Activated T-helper 1 cell treated with anti-CD3 and anti-CD28 coated beads, Interleukin-12 subunit alpha, Interleukin-12 subunit beta, Interleukin-2, Interleukin-4 antibody, amounts not matched to agents 30 ng/mL and 10 ng/mL and 1 ng/mL, durations not matched to agents 14 hours and 24 hours and 36 hours (primary cell): Measurements from ENCODE around the gene CALML6. TPM values are rescaled to one million over a fixed set of nuclear protein-coding genes. Genes with fewer than 3 reads are reported as not detected.

Experiments
- DNase-seq: peaks from one replicate; pipeline ENCODE4 v3.0.0; 2021; ENCODE audit warnings: low spot score
- H3K27ac Mint-ChIP-seq: one replicate; pipeline ENCODE4 v1.8.0; 2021; ENCODE audit warnings: mild to moderate bottlenecking, mixed read lengths
- H3K27me3 Mint-ChIP-seq: one replicate; pipeline ENCODE4 v1.8.0; 2022; ENCODE audit warnings: mild to moderate bottlenecking, moderate library complexity, mixed read lengths; ENCODE audit not compliant: insufficient read depth
- H3K36me3 Mint-ChIP-seq: one replicate; pipeline ENCODE4 v1.8.0; 2021; ENCODE audit warnings: low read depth, mixed read lengths
- H3K4me1 Mint-ChIP-seq: one replicate; pipeline ENCODE4 v1.8.0; 2021; ENCODE audit warnings: low read depth, mixed read lengths
- H3K4me3 Mint-ChIP-seq: one replicate; pipeline ENCODE4 v1.8.0; 2021; ENCODE audit warnings: mild to moderate bottlenecking, moderate library complexity, mixed read lengths
- H3K9me3 Mint-ChIP-seq: one replicate; pipeline ENCODE4 v1.8.0; 2021; ENCODE audit warnings: mixed read lengths
- intact Hi-C: fragments of 100-400 bp; cut with micrococcal nuclease; formaldehyde crosslinking; loops from one replicate; pipeline ENCODE4 v1.15.1; 2024
- total RNA-seq: library from RNA; stranded (reverse); gene quantifications from 2 replicates; pipeline ENCODE4 v1.2.3, GENCODE V29; 2022

The CALML6 gene
- total RNA-seq, 1 donor from 2014 or later, result 0.36 TPM

GRCh38 chr1:1965546-1965945, 50.5 kb downstream of the CALML6 start:
- intact Hi-C loops, result no loop called here
- Mint-ChIP-seq H3K36me3 (no peaks in the 10 kb centered on the region), H3K27ac (no peak overlapping the region), H3K4me3 (no peak overlapping the region), H3K27me3 (peaks cover 5% of the 10 kb centered on the region), H3K9me3 (peaks cover 5% of the 10 kb centered on the region), H3K4me1 (no peaks in the 10 kb centered on the region)
- DNase-seq, result no peak

- H3K4me1 Mint-ChIP-seq, result no peaks in the 10 kb centered on the region
- peaks cover 8% of the 10 kb centered on the region for H3K9me3 Mint-ChIP-seq
- H3K4me3 Mint-ChIP-seq, result no peak overlapping the region
- DNase-seq, result no peak
- no peaks in the 10 kb centered on the region for H3K36me3 Mint-ChIP-seq
- no peak overlapping the region for H3K27ac Mint-ChIP-seq
- peaks cover 1% of the 10 kb centered on the region for H3K27me3 Mint-ChIP-seq
- intact Hi-C loops, result no loop called here
Observed at GRCh38 chr1:1966071-1966740, 51.1 kb downstream of the CALML6 start.

Other genes with a start within 250 kb of the CALML6 start
- 40.8 and 41.1 TPM in 2 replicates for gene SLC35E2B, start 222.5 kb upstream of the CALML6 start, total RNA-seq
- 74.4 and 81.7 TPM in 2 replicates for gene CDK11A, start 190.9 kb upstream of the CALML6 start, total RNA-seq
- 95.5 and 96.8 TPM in 2 replicates for gene NADK, start 136.8 kb upstream of the CALML6 start, total RNA-seq
- 382 and 398 TPM in 2 replicates for gene GNB1, start 24.2 kb upstream of the CALML6 start, total RNA-seq
- 0.99 and 1.5 TPM in 2 replicates for gene TMEM52, start 4.0 kb downstream of the CALML6 start, total RNA-seq
- gene CFAP74, start 88.5 kb downstream of the CALML6 start, total RNA-seq, result not detected in 2 replicates
- gene GABRD, start 104.1 kb downstream of the CALML6 start, total RNA-seq, result 0.26 TPM in 1 of 2 replicates, not detected in the other
- gene PRKCZ, start 135.2 kb downstream of the CALML6 start, total RNA-seq, result 4.1 TPM in 2 replicates